Activated CD4-positive, alpha-beta memory T cell treated with anti-CD3 and anti-CD28 coated beads, Interleukin-2, amount 10 ng/mL, durations not matched to agents 7 days and 5 days (primary cell): ENCODE results near the gene PPP2R1A. TPM values are rescaled to one million over a fixed set of nuclear protein-coding genes. Genes with fewer than 3 reads are reported as not detected.
"Not testable (repeated sequence)": the region's sequence is repeated elsewhere in the genome, so short reads cannot be mapped to it uniquely, and the experiment has no call there.

Experiments
- CTCF ChIA-PET: fragments of 350-600 bp; sonication (Branson Sonifier 250); formaldehyde crosslinking; loops from one replicate; lab custom pipeline; 2021; ENCODE audit warnings: antibody characterized with exemption, inconsistent platforms; lab: Charles Lee
- POLR2A ChIA-PET: fragments of 350-600 bp; sonication (Branson Sonifier 250); formaldehyde crosslinking; loops from one replicate; lab custom pipeline; 2021; ENCODE audit warnings: antibody characterized with exemption; lab: Charles Lee
- DNase-seq: peaks from one replicate; pipeline ENCODE4 v3.0.0-alpha.2; 2020
- H3K27ac Mint-ChIP-seq: one replicate; pipeline ENCODE4 v1.8.0; 2021; ENCODE audit warnings: mild to moderate bottlenecking, mixed read lengths
- H3K27me3 Mint-ChIP-seq: one replicate; pipeline ENCODE4 v1.8.0; 2021; ENCODE audit warnings: mixed read lengths
- H3K36me3 Mint-ChIP-seq: one replicate; pipeline ENCODE4 v1.8.0; 2021; ENCODE audit warnings: low read depth, mixed read lengths
- H3K4me1 Mint-ChIP-seq: one replicate; pipeline ENCODE4 v1.8.0; 2021; ENCODE audit warnings: mixed read lengths
- H3K4me3 Mint-ChIP-seq: one replicate; pipeline ENCODE4 v1.8.0; 2021; ENCODE audit warnings: mild to moderate bottlenecking, mixed read lengths
- H3K9me3 Mint-ChIP-seq: one replicate; pipeline ENCODE4 v1.8.0; 2021; ENCODE audit warnings: mixed read lengths
- total RNA-seq, 2 experiments: library from RNA; stranded (reverse); gene quantifications; one replicate each; pipeline ENCODE4 v1.2.3, GENCODE V29; 2021

Gene PPP2R1A
- total RNA-seq, 2 experiments from 2014 or later = 203 to 209 TPM

- H3K9me3 Mint-ChIP-seq = peaks cover 7% of the 10 kb centered on the region
- CTCF ChIA-PET = no interaction called here
- peaks cover 12% of the 10 kb centered on the region for H3K4me1 Mint-ChIP-seq
- H3K4me3 Mint-ChIP-seq = no peak overlapping the region
- no peak for DNase-seq
- H3K36me3 Mint-ChIP-seq = peaks cover 56% of the 10 kb centered on the region
- no peak overlapping the region for H3K27ac Mint-ChIP-seq
- H3K27me3 Mint-ChIP-seq = no peaks in the 10 kb centered on the region
- POLR2A ChIA-PET = no interaction called here
These were observed 40.8 kb downstream of the PPP2R1A start for GRCh38 chr19:52230685-52231084.

- Mint-ChIP-seq H3K4me1 (peaks cover 10% of the 10 kb centered on the region), H3K27ac (no peak overlapping the region), H3K27me3 (no peaks in the 10 kb centered on the region), H3K9me3 (peaks cover 7% of the 10 kb centered on the region), H3K36me3 (peaks cover 49% of the 10 kb centered on the region), H3K4me3 (no peak overlapping the region)
- CTCF ChIA-PET = no interaction called here
- POLR2A ChIA-PET = no interaction called here
- no peak for DNase-seq
These were observed 41.5 kb downstream of the PPP2R1A start for GRCh38 chr19:52231154-52231910.

- ChIA-PET POLR2A (no interaction called here), CTCF (no interaction called here)
- H3K27me3 Mint-ChIP-seq = no peaks in the 10 kb centered on the region
- no peak for DNase-seq
- H3K9me3 Mint-ChIP-seq = no peaks in the 10 kb centered on the region
- no peaks in the 10 kb centered on the region for H3K4me1 Mint-ChIP-seq
- H3K36me3 Mint-ChIP-seq = peaks cover 23% of the 10 kb centered on the region
- no peak overlapping the region for H3K27ac Mint-ChIP-seq
- H3K4me3 Mint-ChIP-seq = no peak overlapping the region
These were observed 44.6 kb downstream of the PPP2R1A start for GRCh38 chr19:52234406-52234805.

GRCh38 chr19:52237197-52237596 is 47.3 kb downstream of the PPP2R1A start:
- no peaks in the 10 kb centered on the region for H3K9me3 Mint-ChIP-seq
- CTCF ChIA-PET = interaction anchor here (0.7 to 2.2 kb wide), 11 partner anchors 11 to 229 kb away, joined by 3 to 9 read pairs (median 3); partner anchors contain the start of genes PPP2R1A, ZNF615 and ZNF616
- H3K27ac Mint-ChIP-seq = no peak overlapping the region
- H3K4me3 Mint-ChIP-seq = no peak overlapping the region
- H3K4me1 Mint-ChIP-seq = no peaks in the 10 kb centered on the region
- no peaks in the 10 kb centered on the region for H3K27me3 Mint-ChIP-seq
- DNase-seq = no peak
- no peaks in the 10 kb centered on the region for H3K36me3 Mint-ChIP-seq
- POLR2A ChIA-PET = interaction anchor here (0.7 to 1.3 kb wide), 4 partner anchors 11 to 230 kb away, joined by 3 to 5 read pairs (median 4); partner anchors contain the start of genes ZNF615 and ZNF616

GRCh38 chr19:52237771-52238400 is 48.0 kb downstream of the PPP2R1A start:
- no peak overlapping the region for H3K4me3 Mint-ChIP-seq
- POLR2A ChIA-PET = interaction anchor here (0.7 to 1.3 kb wide), 4 partner anchors 10 to 230 kb away, joined by 3 to 5 read pairs (median 4); partner anchors contain the start of genes ZNF615 and ZNF616
- H3K27ac Mint-ChIP-seq = no peak overlapping the region
- H3K9me3 Mint-ChIP-seq = no peaks in the 10 kb centered on the region
- DNase-seq = peak; percentile 64
- no peaks in the 10 kb centered on the region for H3K27me3 Mint-ChIP-seq
- no peaks in the 10 kb centered on the region for H3K4me1 Mint-ChIP-seq
- CTCF ChIA-PET = interaction anchor here (0.7 to 2.2 kb wide), 11 partner anchors 11 to 230 kb away, joined by 3 to 9 read pairs (median 3); partner anchors contain the start of genes PPP2R1A, ZNF615 and ZNF616
- no peaks in the 10 kb centered on the region for H3K36me3 Mint-ChIP-seq

- H3K4me3 Mint-ChIP-seq = no peak overlapping the region
- no peaks in the 10 kb centered on the region for H3K4me1 Mint-ChIP-seq
- H3K9me3 Mint-ChIP-seq = peaks cover 3% of the 10 kb centered on the region
- POLR2A ChIA-PET = no interaction called here
- no peak for DNase-seq
- H3K27ac Mint-ChIP-seq = no peak overlapping the region
- no peaks in the 10 kb centered on the region for H3K27me3 Mint-ChIP-seq
- CTCF ChIA-PET = no interaction called here
- H3K36me3 Mint-ChIP-seq = no peaks in the 10 kb centered on the region
These were observed 54.2 kb downstream of the PPP2R1A start for GRCh38 chr19:52244021-52244420.

- no peaks in the 10 kb centered on the region for H3K36me3 Mint-ChIP-seq
- POLR2A ChIA-PET = interaction anchor here (0.5 kb wide), 1 partner anchor 11 kb away, joined by 3 read pairs; no protein-coding TSS in a partner anchor
- peak; percentile 51 for DNase-seq
- no peaks in the 10 kb centered on the region for H3K27me3 Mint-ChIP-seq
- H3K4me3 Mint-ChIP-seq = no peak overlapping the region
- H3K9me3 Mint-ChIP-seq = peaks cover 20% of the 10 kb centered on the region
- CTCF ChIA-PET = no interaction called here
- no peak overlapping the region for H3K27ac Mint-ChIP-seq
- no peaks in the 10 kb centered on the region for H3K4me1 Mint-ChIP-seq
These were observed 58.4 kb downstream of the PPP2R1A start for GRCh38 chr19:52248241-52248640.

GRCh38 chr19:52258426-52258825 is 68.6 kb downstream of the PPP2R1A start:
- H3K4me3 Mint-ChIP-seq = no peak overlapping the region
- H3K36me3 Mint-ChIP-seq = no peaks in the 10 kb centered on the region
- no peaks in the 10 kb centered on the region for H3K4me1 Mint-ChIP-seq
- ChIA-PET POLR2A (no interaction called here), CTCF (no interaction called here)
- no peaks in the 10 kb centered on the region for H3K27me3 Mint-ChIP-seq
- no peak for DNase-seq
- peaks cover 27% of the 10 kb centered on the region for H3K9me3 Mint-ChIP-seq
- no peak overlapping the region for H3K27ac Mint-ChIP-seq

- peaks cover 28% of the 10 kb centered on the region for H3K9me3 Mint-ChIP-seq
- H3K27me3 Mint-ChIP-seq, CTCF ChIA-PET, DNase-seq, H3K36me3 Mint-ChIP-seq, H3K4me3 Mint-ChIP-seq, H3K27ac Mint-ChIP-seq, POLR2A ChIA-PET: not testable (repeated sequence)
- peaks cover 12% of the 10 kb centered on the region for H3K4me1 Mint-ChIP-seq
These were observed 75.7 kb downstream of the PPP2R1A start for GRCh38 chr19:52265556-52265955.

GRCh38 chr19:52269338-52270261 is 79.7 kb downstream of the PPP2R1A start, which contains the start of gene ZNF766:
Gene ZNF766 (plus strand): TSS chr19:52269587. CDS start chr19:52269614, 27 bp downstream.
- H3K27ac Mint-ChIP-seq = peak within 1 kb of the TSS; percentile 92
- peaks cover 36% of the 10 kb centered on the region for H3K4me1 Mint-ChIP-seq
- POLR2A ChIA-PET = interaction anchor here (0.7 to 1.0 kb wide), 3 partner anchors 27 to 566 kb away, joined by 3 to 4 read pairs (median 3); no protein-coding TSS in a partner anchor
- peaks cover 43% of the 10 kb centered on the region for H3K36me3 Mint-ChIP-seq
- H3K9me3 Mint-ChIP-seq = peaks cover 43% of the 10 kb centered on the region
- CTCF ChIA-PET = no interaction called here
- H3K27me3 Mint-ChIP-seq = no peaks in the 10 kb centered on the region
- H3K4me3 Mint-ChIP-seq = peak within 1 kb of the TSS; percentile 99
- peak; percentile 97 for DNase-seq

GRCh38 chr19:52270266-52270885 is 80.5 kb downstream of the PPP2R1A start:
- ChIA-PET POLR2A (interaction anchor here (0.7 to 1.0 kb wide), 2 partner anchors 32 to 566 kb away, joined by 3 read pairs; no protein-coding TSS in a partner anchor), CTCF (no interaction called here)
- peaks cover 49% of the 10 kb centered on the region for H3K36me3 Mint-ChIP-seq
- peak overlapping the region; percentile 99 for H3K4me3 Mint-ChIP-seq
- H3K9me3 Mint-ChIP-seq = peaks cover 47% of the 10 kb centered on the region
- H3K4me1 Mint-ChIP-seq = peaks cover 37% of the 10 kb centered on the region
- DNase-seq = no peak
- H3K27ac Mint-ChIP-seq = peak overlapping the region; percentile 92
- H3K27me3 Mint-ChIP-seq = no peaks in the 10 kb centered on the region

GRCh38 chr19:52273301-52273700 is 83.4 kb downstream of the PPP2R1A start:
- CTCF ChIA-PET = no interaction called here
- POLR2A ChIA-PET = no interaction called here
- H3K36me3 Mint-ChIP-seq = peaks cover 77% of the 10 kb centered on the region
- no peak overlapping the region for H3K4me3 Mint-ChIP-seq
- no peak for DNase-seq
- no peaks in the 10 kb centered on the region for H3K27me3 Mint-ChIP-seq
- H3K27ac Mint-ChIP-seq = no peak overlapping the region
- H3K9me3 Mint-ChIP-seq = peaks cover 60% of the 10 kb centered on the region
- H3K4me1 Mint-ChIP-seq = peaks cover 41% of the 10 kb centered on the region
